Measurements from ENCODE around the gene RPS15.

GRCh38 chr19:1466461-1467214 lies 28.4 kb downstream of the RPS15 start:
- no peak for TF ChIP-seq CTCF (IDR thresholded peaks at IDR 0.05)
- TF ChIP-seq ZFX (IDR thresholded peaks at IDR 0.05; ENCODE audit: borderline replicate concordance) = no peak

Data from 22Rv1 (cell line).